HepG2 (cell line): Measurements from ENCODE around the gene UBAP1L. TPM values are rescaled to one million over a fixed set of nuclear protein-coding genes. Genes with fewer than 3 reads are reported as not detected.
A peak's percentile ranks its signal among the peaks of the same experiment; 100 is the strongest.

Experiments used
- GPN1 ChIP-seq: sonication (generic); formaldehyde crosslinking; IDR thresholded peaks from 2 replicates; pipeline ENCODE4 v1.5.1; 2020; ENCODE audit warnings: missing genetic modification reagents, borderline replicate concordance
- JUNB ChIP-seq: sonication (generic); formaldehyde crosslinking; IDR thresholded peaks from 2 replicates; pipeline ENCODE4 v1.8.0; 2022; ENCODE audit warnings: missing genetic modification reagents, mild to moderate bottlenecking, borderline replicate concordance
- MED8 ChIP-seq: sonication (generic); formaldehyde crosslinking; IDR thresholded peaks from 2 replicates; pipeline ENCODE4 v1.8.1; 2023; ENCODE audit warnings: mild to moderate bottlenecking, missing genetic modification reagents; ENCODE audit not compliant: insufficient replicate concordance
- NRL ChIP-seq: sonication (generic); formaldehyde crosslinking; IDR thresholded peaks from 2 replicates; pipeline ENCODE4 v1.5.0; 2020; ENCODE audit warnings: missing genetic modification reagents, mild to moderate bottlenecking, moderate library complexity, borderline replicate concordance
- SNAPC2 ChIP-seq: sonication (generic); formaldehyde crosslinking; IDR thresholded peaks from 2 replicates; pipeline ENCODE4 v1.8.1; 2022; ENCODE audit warnings: mild to moderate bottlenecking, missing genetic modification reagents
- SP1 ChIP-seq, 2 experiments: fragments of 450-650 bp in 1 of 2; sonication (generic) in 1 of 2; formaldehyde crosslinking in 1 of 2; IDR thresholded peaks; 2 replicates each; pipeline versions ENCODE4 v1.4.0 to v1.6.1; 2016 to 2020; ENCODE audit warnings: missing genetic modification reagents in 1 of 2
- THAP9 ChIP-seq: sonication (generic); formaldehyde crosslinking; IDR thresholded peaks from 2 replicates; pipeline ENCODE4; 2020; ENCODE audit warnings: missing genetic modification reagents, mild to moderate bottlenecking, borderline replicate concordance
- ZMYM3 ChIP-seq: sonication (generic); formaldehyde crosslinking; IDR thresholded peaks from 2 replicates; pipeline ENCODE4 v1.5.1; 2020; ENCODE audit warnings: mild to moderate bottlenecking, missing genetic modification reagents
- ZNF124 ChIP-seq: sonication (generic); formaldehyde crosslinking; IDR thresholded peaks from 2 replicates; pipeline ENCODE4 v1.4.0; 2020; ENCODE audit warnings: missing genetic modification reagents
- ZNF687 ChIP-seq: sonication (generic); formaldehyde crosslinking; IDR thresholded peaks from 2 replicates; pipeline ENCODE4 v1.5.1; 2020; ENCODE audit warnings: mild to moderate bottlenecking, missing genetic modification reagents, moderate library complexity
- ZNF749 ChIP-seq: sonication (generic); formaldehyde crosslinking; IDR thresholded peaks from 2 replicates; pipeline ENCODE4 v1.8.0; 2022; ENCODE audit warnings: mild to moderate bottlenecking, missing genetic modification reagents, moderate library complexity, borderline replicate concordance
- ZSCAN22 ChIP-seq: sonication (generic); formaldehyde crosslinking; IDR thresholded peaks from 2 replicates; pipeline ENCODE4 v1.4.0; 2020; ENCODE audit warnings: mild to moderate bottlenecking, missing genetic modification reagents
- polyA plus RNA-seq, 8 experiments: library from polyadenylated mRNA; depleted of rRNA in 3 of 8; stranded (reverse) in 7 of 8; unstranded in 1 of 8; fragments of >200 nt; fragmentation: Illumina TruSeq in 4 of 8; extraction: Trizol in 4 of 8; gene quantifications; 2 replicates each; pipeline versions ENCODE4 v1.2.1 to v1.2.3, GENCODE V29; 2011 to 2016; ENCODE audit warnings: low read depth in 4 of 8, missing spikeins in 1 of 8, mixed read lengths in 1 of 8; ENCODE audit not compliant: insufficient read depth in 1 of 8
- total RNA-seq, 5 experiments: library from RNA; depleted of rRNA; stranded (reverse); fragments of >200 nt; fragmentation: Illumina TruSeq; extraction: Trizol; gene quantifications; 2 replicates each; pipeline ENCODE4 v1.2.3, GENCODE V29; 2016; ENCODE audit warnings: low read depth in 1 of 5
- TF ChIP-seq, protein P1 (sequence below): sonication (generic); formaldehyde crosslinking; IDR thresholded peaks from 2 replicates; pipeline ENCODE4 v1.4.0; 2020; ENCODE audit warnings: missing genetic modification reagents, borderline replicate concordance
- TF ChIP-seq, protein P2 (sequence below): sonication (generic); formaldehyde crosslinking; IDR thresholded peaks from 2 replicates; pipeline ENCODE4 v1.5.0; 2020; ENCODE audit warnings: mild to moderate bottlenecking, missing genetic modification reagents, borderline replicate concordance
- TF ChIP-seq, protein P3 (sequence below): IDR thresholded peaks from 2 replicates; pipeline ENCODE4 v1.6.1; 2016
- TF ChIP-seq, protein P4 (sequence below): IDR thresholded peaks from 2 replicates; pipeline ENCODE4 v1.6.1; 2018; ENCODE audit warnings: missing genetic modification reagents

Gene UBAP1L
- total and polyA plus RNA-seq, 2 of the 13 experiments (the other 11 are each of a cell fraction or from before 2014, with no cell fraction given): 0.86 to 1.4 TPM

DNA sequence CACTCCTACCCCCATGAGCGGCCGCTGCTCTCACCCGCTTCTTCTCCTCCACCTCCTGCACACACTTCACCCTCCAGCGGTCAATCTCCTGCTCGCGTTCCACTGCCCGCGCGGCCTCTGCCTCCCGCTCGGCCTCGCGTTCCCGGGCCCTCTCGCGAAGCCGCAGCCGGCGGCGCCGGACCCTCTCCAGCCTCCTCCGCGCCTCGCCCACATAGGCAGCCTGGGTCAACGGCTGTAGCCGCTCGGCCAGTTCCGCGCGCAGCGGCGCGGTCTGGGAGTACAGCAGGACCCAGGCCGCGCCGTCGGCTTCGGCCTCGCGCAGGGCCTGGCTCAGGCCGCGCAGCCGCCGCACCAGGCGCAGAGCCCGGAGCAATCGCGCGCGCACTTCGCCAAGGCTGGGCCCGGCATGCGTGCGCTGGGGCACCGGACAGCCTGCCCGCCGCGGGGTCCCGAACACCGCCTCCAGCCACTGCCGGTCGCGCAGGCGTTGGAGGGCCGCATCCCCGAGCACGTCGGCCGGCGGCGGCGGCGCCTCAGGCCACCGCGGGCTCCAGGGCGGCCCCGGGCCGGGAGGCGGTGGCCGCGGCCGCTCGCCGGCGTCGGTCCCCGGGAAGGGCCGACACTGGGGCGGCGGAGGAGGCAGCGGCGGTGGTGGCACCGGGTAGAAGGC lies 18.0 kb upstream of the UBAP1L start (continued):
- TF ChIP-seq ZNF687 (CRISPR knock-in tag): peak; percentile 78
- TF ChIP-seq SNAPC2 (CRISPR knock-in tag): no peak
- TF ChIP-seq GPN1: no peak
- TF ChIP-seq ZNF749 (CRISPR knock-in tag): no peak
- TF ChIP-seq NRL (CRISPR knock-in tag): no peak
- no peak for TF ChIP-seq ZMYM3
- no peak for TF ChIP-seq ZSCAN22 (CRISPR knock-in tag)
- TF ChIP-seq, protein P1, sequence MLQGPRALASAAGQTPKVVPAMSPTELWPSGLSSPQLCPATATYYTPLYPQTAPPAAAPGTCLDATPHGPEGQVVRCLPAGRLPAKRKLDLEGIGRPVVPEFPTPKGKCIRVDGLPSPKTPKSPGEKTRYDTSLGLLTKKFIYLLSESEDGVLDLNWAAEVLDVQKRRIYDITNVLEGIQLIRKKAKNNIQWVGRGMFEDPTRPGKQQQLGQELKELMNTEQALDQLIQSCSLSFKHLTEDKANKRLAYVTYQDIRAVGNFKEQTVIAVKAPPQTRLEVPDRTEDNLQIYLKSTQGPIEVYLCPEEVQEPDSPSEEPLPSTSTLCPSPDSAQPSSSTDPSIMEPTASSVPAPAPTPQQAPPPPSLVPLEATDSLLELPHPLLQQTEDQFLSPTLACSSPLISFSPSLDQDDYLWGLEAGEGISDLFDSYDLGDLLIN (CRISPR knock-in tag): peak; percentile 68; the same call in 1 of the 2 replicates
- TF ChIP-seq, protein P2, sequence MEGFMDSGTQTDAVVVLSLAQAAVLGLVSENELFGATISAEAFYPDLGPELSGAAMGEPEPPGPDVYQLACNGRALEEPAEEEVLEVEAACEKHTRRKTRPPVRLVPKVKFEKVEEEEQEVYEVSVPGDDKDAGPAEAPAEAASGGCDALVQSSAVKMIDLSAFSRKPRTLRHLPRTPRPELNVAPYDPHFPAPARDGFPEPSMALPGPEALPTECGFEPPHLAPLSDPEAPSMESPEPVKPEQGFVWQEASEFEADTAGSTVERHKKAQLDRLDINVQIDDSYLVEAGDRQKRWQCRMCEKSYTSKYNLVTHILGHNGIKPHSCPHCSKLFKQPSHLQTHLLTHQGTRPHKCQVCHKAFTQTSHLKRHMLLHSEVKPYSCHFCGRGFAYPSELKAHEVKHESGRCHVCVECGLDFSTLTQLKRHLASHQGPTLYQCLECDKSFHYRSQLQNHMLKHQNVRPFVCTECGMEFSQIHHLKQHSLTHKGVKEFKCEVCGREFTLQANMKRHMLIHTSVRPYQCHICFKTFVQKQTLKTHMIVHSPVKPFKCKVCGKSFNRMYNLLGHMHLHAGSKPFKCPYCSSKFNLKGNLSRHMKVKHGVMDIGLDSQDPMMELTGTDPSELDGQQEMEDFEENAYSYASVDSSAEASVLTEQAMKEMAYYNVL (CRISPR knock-in tag): no peak
- no peak for TF ChIP-seq JUNB
- TF ChIP-seq ZNF124 (CRISPR knock-in tag): no peak
- TF ChIP-seq, protein P3, sequence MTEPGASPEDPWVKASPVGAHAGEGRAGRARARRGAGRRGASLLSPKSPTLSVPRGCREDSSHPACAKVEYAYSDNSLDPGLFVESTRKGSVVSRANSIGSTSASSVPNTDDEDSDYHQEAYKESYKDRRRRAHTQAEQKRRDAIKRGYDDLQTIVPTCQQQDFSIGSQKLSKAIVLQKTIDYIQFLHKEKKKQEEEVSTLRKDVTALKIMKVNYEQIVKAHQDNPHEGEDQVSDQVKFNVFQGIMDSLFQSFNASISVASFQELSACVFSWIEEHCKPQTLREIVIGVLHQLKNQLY: no peak
- TF ChIP-seq MED8 (CRISPR knock-in tag): no peak
- TF ChIP-seq SP1 (IDR thresholded peaks at IDR 0.05): no peak
- TF ChIP-seq SP1 (CRISPR knock-in tag; IDR thresholded peaks at IDR 0.05): no peak
- TF ChIP-seq, protein P4, sequence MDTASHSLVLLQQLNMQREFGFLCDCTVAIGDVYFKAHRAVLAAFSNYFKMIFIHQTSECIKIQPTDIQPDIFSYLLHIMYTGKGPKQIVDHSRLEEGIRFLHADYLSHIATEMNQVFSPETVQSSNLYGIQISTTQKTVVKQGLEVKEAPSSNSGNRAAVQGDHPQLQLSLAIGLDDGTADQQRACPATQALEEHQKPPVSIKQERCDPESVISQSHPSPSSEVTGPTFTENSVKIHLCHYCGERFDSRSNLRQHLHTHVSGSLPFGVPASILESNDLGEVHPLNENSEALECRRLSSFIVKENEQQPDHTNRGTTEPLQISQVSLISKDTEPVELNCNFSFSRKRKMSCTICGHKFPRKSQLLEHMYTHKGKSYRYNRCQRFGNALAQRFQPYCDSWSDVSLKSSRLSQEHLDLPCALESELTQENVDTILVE (CRISPR knock-in tag): no peak
- no peak for TF ChIP-seq THAP9 (CRISPR knock-in tag)
